Astrocyte (in vitro differentiated cells and primary cell): ENCODE measurements around the gene CDC42EP1. TPM values are rescaled to one million over a fixed set of nuclear protein-coding genes. Genes with fewer than 3 reads are reported as not detected.

Experiments used
- DNase-seq: peaks from one replicate; pipeline ENCODE4 v3.0.0-alpha.2; 2010; ENCODE audit warnings: low read depth
- FAIRE-seq: peaks from 2 replicates; lab custom pipeline; 2011; peaks lifted over from hg19 to GRCh38; lab: Jason Lieb, UNC
- H2AFZ ChIP-seq: 2 replicates; pipeline ENCODE4 v1.6.0; 2012; ENCODE audit warnings: low read depth, low read length, inconsistent platforms
- H3K27ac ChIP-seq: 2 replicates; pipeline ENCODE4 v1.5.1; 2011; ENCODE audit warnings: low read depth, low read length, inconsistent platforms
- H3K27me3 ChIP-seq: 2 replicates; pipeline ENCODE4 v1.6.0; 2011; ENCODE audit warnings: low read length, inconsistent platforms; ENCODE audit not compliant: insufficient read depth
- H3K36me3 ChIP-seq: 2 replicates; pipeline ENCODE4 v1.5.1; 2011; ENCODE audit warnings: low read length, inconsistent platforms; ENCODE audit not compliant: insufficient read depth
- H3K4me1 ChIP-seq: 2 replicates; pipeline ENCODE4 v1.5.1; 2011; ENCODE audit warnings: low read length, inconsistent platforms; ENCODE audit not compliant: insufficient read depth
- H3K4me2 ChIP-seq: 2 replicates; pipeline ENCODE4 v1.6.0; 2012; ENCODE audit warnings: low read length, inconsistent platforms
- H3K4me3 ChIP-seq: 2 replicates; pipeline ENCODE4 v1.5.1; 2011; ENCODE audit warnings: low read depth, mild to moderate bottlenecking, low read length, inconsistent platforms; ENCODE audit not compliant: insufficient read depth
- H3K79me2 ChIP-seq: 2 replicates; pipeline ENCODE4 v1.6.0; 2012; ENCODE audit warnings: mild to moderate bottlenecking, low read length, inconsistent platforms; ENCODE audit not compliant: insufficient read depth
- H3K9ac ChIP-seq: 2 replicates; pipeline ENCODE4 v1.6.0; 2012; ENCODE audit warnings: mild to moderate bottlenecking, low read length, inconsistent platforms
- H3K9me3 ChIP-seq: 2 replicates; pipeline ENCODE4 v1.5.1; 2012; ENCODE audit warnings: low read depth, mild to moderate bottlenecking, low read length, inconsistent platforms; ENCODE audit not compliant: insufficient read depth
- H4K20me1 ChIP-seq: 2 replicates; pipeline ENCODE4 v1.6.0; 2012; ENCODE audit warnings: low read length, inconsistent platforms; ENCODE audit not compliant: insufficient read depth
- H3K27ac Mint-ChIP-seq: one replicate; pipeline ENCODE4 v1.8.0; 2021; ENCODE audit warnings: mild to moderate bottlenecking, mixed read lengths; ENCODE audit not compliant: unreplicated experiment
- H3K27me3 Mint-ChIP-seq: one replicate; pipeline ENCODE4 v1.8.0; 2021; ENCODE audit warnings: low read depth, mixed read lengths; ENCODE audit not compliant: unreplicated experiment
- H3K36me3 Mint-ChIP-seq: one replicate; pipeline ENCODE4 v1.8.0; 2021; ENCODE audit warnings: low read depth, mixed read lengths; ENCODE audit not compliant: unreplicated experiment
- H3K4me1 Mint-ChIP-seq: one replicate; pipeline ENCODE4 v1.8.0; 2021; ENCODE audit warnings: low read depth, mixed read lengths; ENCODE audit not compliant: unreplicated experiment
- H3K4me3 Mint-ChIP-seq: one replicate; pipeline ENCODE4 v1.8.0; 2021; ENCODE audit warnings: mild to moderate bottlenecking, moderate library complexity, mixed read lengths; ENCODE audit not compliant: unreplicated experiment
- H3K9me3 Mint-ChIP-seq: one replicate; pipeline ENCODE4 v1.8.0; 2021; ENCODE audit warnings: mild to moderate bottlenecking, mixed read lengths; ENCODE audit not compliant: unreplicated experiment
- EZH2 ChIP-seq: IDR thresholded peaks from 2 replicates; pipeline ENCODE4 v1.6.1; 2012; ENCODE audit warnings: mild to moderate bottlenecking, low read length, inconsistent platforms; ENCODE audit not compliant: insufficient read depth
- total RNA-seq: library from RNA; stranded (reverse); gene quantifications from 2 replicates; pipeline ENCODE4 v1.2.1, GENCODE V29; 2021
- TF ChIP-seq, protein P1 (sequence below): IDR thresholded peaks from 2 replicates; pipeline ENCODE4 v1.5.1; 2011; ENCODE audit warnings: low read depth, mild to moderate bottlenecking, inconsistent platforms, low read length, moderate library complexity; ENCODE audit not compliant: insufficient read depth

Gene CDC42EP1
- total RNA-seq, 1 donor from 2014 or later: 106 TPM

DNA sequence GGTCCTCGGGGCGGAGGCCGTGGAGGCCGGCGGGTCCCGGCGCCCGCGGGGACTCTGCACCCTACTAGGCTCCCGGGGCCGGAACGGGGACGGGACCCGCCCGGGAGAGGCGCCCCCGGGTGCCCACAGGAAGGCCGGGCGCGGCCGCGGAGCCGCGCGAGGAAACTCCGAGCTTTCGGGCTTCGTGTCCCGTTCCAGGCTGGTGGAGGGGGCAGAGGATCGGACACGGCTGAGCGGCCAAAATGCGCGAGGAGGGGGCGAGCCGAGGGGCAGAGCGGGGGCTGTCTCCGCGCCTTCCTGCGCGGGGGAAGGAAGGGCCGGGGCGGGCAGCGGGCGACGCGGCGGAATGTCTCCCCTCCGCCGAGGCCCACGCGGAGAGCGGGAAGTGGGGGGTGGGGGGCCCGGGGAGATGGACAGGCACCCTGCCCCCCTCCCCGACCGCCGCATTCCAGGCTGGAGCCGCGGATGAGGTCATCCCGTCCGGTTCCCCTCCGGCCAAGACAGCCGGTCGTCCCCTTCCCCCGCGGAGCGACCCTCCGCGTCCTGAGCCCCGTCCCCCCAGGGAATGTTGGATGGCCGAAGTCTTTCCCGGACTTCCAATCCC, 430 bp downstream of the CDC42EP1 start:
- H3K27ac Mint-ChIP-seq: peak overlapping the region; percentile 98
- H3K27me3 Mint-ChIP-seq: no peaks in the 10 kb centered on the region

DNA sequence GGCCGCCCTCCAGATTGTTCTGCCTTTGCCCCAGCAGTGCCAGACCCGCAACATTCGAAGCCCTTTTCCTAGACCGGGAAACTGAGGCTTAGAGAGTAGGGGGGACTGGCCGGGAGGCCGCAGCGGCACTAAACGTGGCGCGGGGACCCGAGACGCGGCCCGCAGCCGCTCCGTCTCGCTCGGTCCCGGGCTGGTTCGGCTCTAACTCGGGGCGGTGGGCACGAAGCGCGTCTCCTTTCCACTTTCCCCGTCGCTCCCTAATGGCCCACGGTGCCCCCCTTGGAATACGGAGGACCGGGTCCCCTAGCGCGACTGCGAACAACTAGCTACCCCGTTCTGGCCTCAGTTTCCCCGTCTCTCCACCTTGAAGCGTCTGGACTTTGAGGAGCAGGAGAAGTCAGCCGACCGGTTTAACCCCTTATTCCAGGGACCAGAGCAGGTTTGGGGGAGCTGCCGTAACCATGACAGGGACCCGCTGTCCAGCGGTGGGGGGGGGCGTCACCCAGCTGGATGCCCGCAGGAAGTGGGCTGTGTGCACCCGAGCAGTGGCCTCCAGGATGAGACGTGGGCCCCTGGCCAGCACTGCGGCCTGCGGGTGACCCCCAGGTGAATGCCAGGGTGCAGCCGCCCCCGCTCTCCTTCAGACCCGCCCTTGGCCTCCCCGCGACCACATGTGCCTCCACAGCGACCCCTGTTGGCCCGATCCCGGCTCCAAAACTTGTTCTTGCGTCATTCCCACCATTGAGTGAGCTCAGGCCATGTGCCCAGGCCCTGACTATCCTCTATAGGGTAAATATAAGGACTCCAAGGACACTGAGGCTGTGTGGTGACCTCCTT, 1.1 kb downstream of the CDC42EP1 start:
- no peak for FAIRE-seq
- no peaks in the 10 kb centered on the region for H3K36me3 Mint-ChIP-seq

More for the DNA sequence above, 430 bp downstream of the CDC42EP1 start:
- H3K9ac ChIP-seq: peak overlapping the region; percentile 100
- peak overlapping the region; percentile 92 for H3K27ac ChIP-seq
- H3K9me3 Mint-ChIP-seq: no peaks in the 10 kb centered on the region
- no peaks in the 10 kb centered on the region for H3K36me3 ChIP-seq
- TF ChIP-seq, protein P1, sequence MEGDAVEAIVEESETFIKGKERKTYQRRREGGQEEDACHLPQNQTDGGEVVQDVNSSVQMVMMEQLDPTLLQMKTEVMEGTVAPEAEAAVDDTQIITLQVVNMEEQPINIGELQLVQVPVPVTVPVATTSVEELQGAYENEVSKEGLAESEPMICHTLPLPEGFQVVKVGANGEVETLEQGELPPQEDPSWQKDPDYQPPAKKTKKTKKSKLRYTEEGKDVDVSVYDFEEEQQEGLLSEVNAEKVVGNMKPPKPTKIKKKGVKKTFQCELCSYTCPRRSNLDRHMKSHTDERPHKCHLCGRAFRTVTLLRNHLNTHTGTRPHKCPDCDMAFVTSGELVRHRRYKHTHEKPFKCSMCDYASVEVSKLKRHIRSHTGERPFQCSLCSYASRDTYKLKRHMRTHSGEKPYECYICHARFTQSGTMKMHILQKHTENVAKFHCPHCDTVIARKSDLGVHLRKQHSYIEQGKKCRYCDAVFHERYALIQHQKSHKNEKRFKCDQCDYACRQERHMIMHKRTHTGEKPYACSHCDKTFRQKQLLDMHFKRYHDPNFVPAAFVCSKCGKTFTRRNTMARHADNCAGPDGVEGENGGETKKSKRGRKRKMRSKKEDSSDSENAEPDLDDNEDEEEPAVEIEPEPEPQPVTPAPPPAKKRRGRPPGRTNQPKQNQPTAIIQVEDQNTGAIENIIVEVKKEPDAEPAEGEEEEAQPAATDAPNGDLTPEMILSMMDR: no peak
- no peak for TF ChIP-seq EZH2
- H3K79me2 ChIP-seq: peaks cover 57% of the 10 kb centered on the region
- H2AFZ ChIP-seq: no peak overlapping the region
- peak overlapping the region; percentile 85 for H3K4me2 ChIP-seq
- peaks cover 40% of the 10 kb centered on the region for H3K4me1 Mint-ChIP-seq
- peak overlapping the region; percentile 85 for H3K4me3 Mint-ChIP-seq
- H3K9me3 ChIP-seq: no peaks in the 10 kb centered on the region
- no peak for FAIRE-seq
- H4K20me1 ChIP-seq: peaks cover 38% of the 10 kb centered on the region
- H3K36me3 Mint-ChIP-seq: no peaks in the 10 kb centered on the region
- DNase-seq: peak; percentile 55
- H3K4me1 ChIP-seq: peaks cover 53% of the 10 kb centered on the region
- no peaks in the 10 kb centered on the region for H3K27me3 ChIP-seq
- peak overlapping the region; percentile 89 for H3K4me3 ChIP-seq

More for the DNA sequence above, 1.1 kb downstream of the CDC42EP1 start:
- Histone ChIP-seq H3K9ac (peak overlapping the region; percentile 100), H3K79me2 (peaks cover 64% of the 10 kb centered on the region), H3K36me3 (no peaks in the 10 kb centered on the region), H3K27me3 (no peaks in the 10 kb centered on the region), H3K4me3 (peak overlapping the region; percentile 89), H3K4me2 (peak overlapping the region; percentile 85), H2AFZ (no peak overlapping the region), H3K27ac (peak overlapping the region; percentile 92), H3K4me1 (peaks cover 57% of the 10 kb centered on the region), H3K9me3 (no peaks in the 10 kb centered on the region), H4K20me1 (peaks cover 45% of the 10 kb centered on the region)
- H3K4me3 Mint-ChIP-seq: peak overlapping the region; percentile 85
- peaks cover 39% of the 10 kb centered on the region for H3K4me1 Mint-ChIP-seq
- DNase-seq: peak; percentile 69
- no peaks in the 10 kb centered on the region for H3K27me3 Mint-ChIP-seq
- peak overlapping the region; percentile 98 for H3K27ac Mint-ChIP-seq
- no peaks in the 10 kb centered on the region for H3K9me3 Mint-ChIP-seq
- TF ChIP-seq, protein P1: peak; percentile 69
- TF ChIP-seq EZH2: no peak
